Activated CD8-positive, alpha-beta memory T cell treated with anti-CD3 and anti-CD28 coated beads for 24 hours (primary cell): ENCODE data around the gene FMNL3.
"Not testable (repeated sequence)": the region's sequence is repeated elsewhere in the genome, so short reads cannot be mapped to it uniquely, and the experiment has no call there.

Source experiments
- DNase-seq: peaks from one replicate; pipeline ENCODE4 v3.0.0-alpha.2; 2020

Gene FMNL3

GRCh38 chr12:49626836-49627235 lies 80.4 kb downstream of the FMNL3 start:
- DNase-seq, result no peak

GRCh38 chr12:49626169-49626835 lies 80.9 kb downstream of the FMNL3 start:
- peak; percentile 54 for DNase-seq

GRCh38 chr12:49624921-49625577 lies 82.2 kb downstream of the FMNL3 start:
- DNase-seq, result no peak

GRCh38 chr12:49623142-49623904 lies 83.9 kb downstream of the FMNL3 start, which contains the start of gene PRPF40B:
Gene PRPF40B, plus strand, starts transcription at chr12:49623561. Its CDS starts 30 bp downstream, at chr12:49623591.
- DNase-seq, result peak; percentile 92

GRCh38 chr12:49622501-49623141 lies 84.6 kb downstream of the FMNL3 start:
- peak; percentile 84 for DNase-seq

- peak; percentile 80 for DNase-seq
Measured at GRCh38 chr12:49621651-49622500, 85.3 kb downstream of the FMNL3 start.

GRCh38 chr12:49619286-49619685 lies 87.9 kb downstream of the FMNL3 start:
- no peak for DNase-seq

- no peak for DNase-seq
Measured at GRCh38 chr12:49618576-49618975, 88.6 kb downstream of the FMNL3 start.

- DNase-seq, result no peak
Measured at GRCh38 chr12:49616533-49617219, 90.5 kb downstream of the FMNL3 start.

GRCh38 chr12:49615725-49616124 lies 91.5 kb downstream of the FMNL3 start:
- no peak for DNase-seq

- DNase-seq, result no peak
Measured at GRCh38 chr12:49612210-49612609, 95.0 kb downstream of the FMNL3 start.

GRCh38 chr12:49610785-49611184 lies 96.4 kb downstream of the FMNL3 start:
- not testable (repeated sequence) for DNase-seq

GRCh38 chr12:49609875-49610154 lies 97.4 kb downstream of the FMNL3 start:
- DNase-seq, result no peak

GRCh38 chr12:49609059-49609874 lies 97.9 kb downstream of the FMNL3 start:
- no peak for DNase-seq

GRCh38 chr12:49605539-49605938 lies 101.7 kb downstream of the FMNL3 start, which contains the start of gene FAM186B:
Gene FAM186B, minus strand, starts transcription at chr12:49605639. Its CDS starts 162 bp downstream, at chr12:49605477.
- DNase-seq, result not testable (repeated sequence)

- DNase-seq, result no peak
Measured at GRCh38 chr12:49604856-49605255, 102.3 kb downstream of the FMNL3 start.

- DNase-seq, result no peak
Measured at GRCh38 chr12:49603721-49604120, 103.5 kb downstream of the FMNL3 start.

GRCh38 chr12:49599961-49600360 lies 107.2 kb downstream of the FMNL3 start:
- no peak for DNase-seq

GRCh38 chr12:49598527-49598926 lies 108.7 kb downstream of the FMNL3 start:
- no peak for DNase-seq

GRCh38 chr12:49588721-49589516 lies 118.3 kb downstream of the FMNL3 start:
- no peak for DNase-seq
